Esophagus mucosa (tissue), 1 donor: ENCODE results near the gene DGKH. TPM values are rescaled to one million over a fixed set of nuclear protein-coding genes. Genes with fewer than 3 reads are reported as not detected.
"Not testable (repeated sequence)": the region's sequence is repeated elsewhere in the genome, so short reads cannot be mapped to it uniquely, and the experiment has no call there.

Experiments used
- ATAC-seq: fragments of 200-7000 bp; cut with Tn5 transposase; one replicate; pipeline ENCODE4 v1.9.1; 2020
- total RNA-seq: library from RNA; stranded (reverse); gene quantifications from one replicate; pipeline ENCODE4 v1.2.4, GENCODE V29; 2023
- donor health status: DM: yes; HTN: yes; CAD: no.

DGKH gene
- total RNA-seq, 1 donor from 2014 or later = 15.9 TPM

DNA sequence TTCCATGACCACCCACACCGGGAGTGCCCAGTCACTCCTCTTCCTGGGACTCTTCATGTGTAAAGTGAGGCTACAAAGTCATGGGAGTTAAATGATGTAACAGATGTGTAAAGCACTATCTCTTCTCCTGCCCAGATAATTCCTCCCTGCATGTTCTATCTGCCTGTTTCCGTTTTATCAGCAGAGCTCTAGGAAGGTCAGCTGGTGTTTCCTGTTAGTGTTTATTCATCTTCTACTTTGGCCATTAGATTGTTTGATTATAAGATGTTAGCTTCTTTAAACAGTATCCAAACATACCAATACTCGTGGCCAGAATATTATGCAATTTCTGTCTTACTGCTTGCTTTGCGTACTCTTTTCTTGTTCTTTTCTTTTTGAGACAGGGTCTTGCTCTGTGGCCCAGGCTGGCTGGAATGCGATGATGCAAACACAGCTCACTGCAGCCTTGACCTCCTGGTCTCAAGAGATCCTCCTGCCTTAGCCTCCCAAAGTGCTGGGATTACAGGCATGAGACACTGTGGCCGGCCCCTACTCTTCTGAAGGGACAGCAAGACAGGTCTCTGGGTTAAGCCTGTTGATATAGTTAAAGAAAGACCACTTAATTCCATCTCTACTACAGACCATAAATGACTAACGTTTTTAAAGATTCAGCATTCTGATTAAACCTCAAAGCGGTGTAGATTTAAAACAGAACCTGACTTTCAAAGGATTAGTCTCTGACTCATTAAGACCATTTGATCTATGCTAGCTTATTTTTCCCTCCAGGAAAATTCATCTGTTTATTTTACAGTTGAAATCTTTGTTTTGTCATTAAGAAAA is 126.1 kb downstream of the DGKH start:
- ATAC-seq = peak; percentile 22

DNA sequence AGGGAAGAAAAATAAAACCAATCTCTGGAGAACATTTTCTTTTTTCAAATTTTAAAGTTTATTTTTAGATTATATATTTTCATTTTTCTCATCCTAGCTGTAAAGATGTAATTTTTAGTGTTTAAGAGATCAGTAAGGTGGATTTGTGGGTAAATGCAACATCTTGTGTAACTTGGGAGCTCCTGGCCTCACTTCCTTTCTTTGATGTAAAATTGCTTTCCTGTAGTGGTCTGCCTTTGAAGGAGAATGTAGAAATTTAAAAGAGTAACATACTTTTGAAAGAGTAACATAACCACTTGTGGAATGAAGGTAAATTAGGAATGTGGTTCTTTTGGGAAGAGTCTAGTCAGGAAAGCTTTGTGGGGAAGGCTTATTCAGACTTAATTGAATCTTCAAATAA is 127.8 kb downstream of the DGKH start:
- no peak for ATAC-seq

DNA sequence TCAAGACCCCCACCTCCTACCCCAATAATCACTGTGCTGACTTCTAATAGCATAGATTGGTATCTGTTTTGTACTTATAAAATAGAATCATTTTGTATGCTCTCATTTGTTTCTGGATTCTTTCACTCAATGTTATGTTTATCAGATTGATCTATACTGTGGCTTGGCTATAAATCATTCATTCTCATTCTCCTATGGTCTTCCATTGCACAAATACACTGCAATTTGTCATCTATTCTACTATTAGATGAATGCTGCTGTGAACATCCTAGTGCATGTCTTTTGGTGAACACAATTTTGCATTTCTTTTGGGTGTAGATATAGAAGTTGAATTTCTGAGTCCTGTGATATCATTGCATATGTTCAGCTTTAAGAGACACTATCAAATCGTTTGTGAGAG is 128.7 kb downstream of the DGKH start:
- ATAC-seq = no peak

DNA sequence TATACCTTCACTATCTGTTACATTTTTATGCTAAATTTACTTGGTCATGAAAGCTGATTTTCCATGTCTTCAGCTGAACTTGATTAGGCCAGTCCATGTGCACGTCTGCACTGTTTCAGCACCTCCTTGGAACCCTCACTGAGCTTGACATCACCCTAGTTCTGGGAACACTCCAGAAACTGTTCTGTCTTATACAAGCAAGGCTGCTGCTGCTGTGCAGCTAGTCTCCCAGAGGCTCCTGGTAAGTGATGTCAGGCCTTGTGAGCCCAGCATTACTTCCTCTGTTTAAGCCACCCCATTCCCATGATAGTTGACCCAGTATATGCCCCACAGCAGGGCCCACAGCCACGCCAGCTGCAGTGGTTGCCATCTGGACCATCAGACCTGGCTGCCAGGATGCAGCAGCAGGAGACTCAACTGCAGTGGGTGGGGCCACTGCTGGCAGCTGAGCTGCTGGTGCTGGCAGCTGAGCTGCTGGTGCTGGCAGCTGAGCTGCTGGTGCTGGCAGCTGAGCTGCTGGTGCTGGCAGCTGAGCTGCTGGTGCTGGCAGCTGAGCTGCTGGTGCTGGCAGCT is 133.0 kb downstream of the DGKH start:
- ATAC-seq = no peak

DNA sequence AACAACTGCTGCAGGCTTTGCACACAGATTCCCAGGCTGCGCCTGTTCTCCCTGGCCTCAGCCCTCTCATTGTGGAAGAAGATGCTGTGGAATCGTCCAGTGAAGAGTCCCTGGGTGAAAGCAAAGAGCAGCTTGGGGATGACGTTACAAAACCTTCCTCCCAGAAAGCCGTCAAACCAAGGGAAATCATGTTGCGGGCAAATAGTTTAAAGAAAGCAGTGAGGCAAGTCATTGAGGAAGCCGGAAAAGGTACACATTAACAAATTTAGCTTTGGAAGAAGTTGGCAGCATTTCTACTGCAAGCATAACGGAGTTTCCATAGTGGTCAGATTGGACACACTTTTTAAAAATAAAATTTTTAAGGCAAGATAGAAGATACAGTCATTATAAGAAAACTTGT is 140.6 kb downstream of the DGKH start:
- ATAC-seq = no peak

DNA sequence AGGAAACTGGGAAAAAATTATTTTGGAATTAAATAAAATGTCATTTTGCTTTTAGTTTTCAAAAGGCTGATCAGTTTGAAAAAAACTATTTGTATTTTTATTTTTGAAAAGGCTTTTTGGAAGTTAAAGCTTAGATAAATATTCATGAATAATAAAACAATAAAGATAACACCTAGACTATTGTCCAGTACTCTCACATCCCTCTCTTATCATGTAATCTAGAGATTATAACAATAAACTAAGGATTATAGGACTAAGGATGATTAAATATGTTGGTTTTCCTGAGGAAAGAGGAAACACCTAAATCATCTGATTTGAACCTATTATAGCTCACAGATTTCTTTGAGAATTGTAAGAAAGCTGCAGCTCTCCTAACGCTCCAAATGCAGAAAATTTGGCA is 142.1 kb downstream of the DGKH start:
- no peak for ATAC-seq

DNA sequence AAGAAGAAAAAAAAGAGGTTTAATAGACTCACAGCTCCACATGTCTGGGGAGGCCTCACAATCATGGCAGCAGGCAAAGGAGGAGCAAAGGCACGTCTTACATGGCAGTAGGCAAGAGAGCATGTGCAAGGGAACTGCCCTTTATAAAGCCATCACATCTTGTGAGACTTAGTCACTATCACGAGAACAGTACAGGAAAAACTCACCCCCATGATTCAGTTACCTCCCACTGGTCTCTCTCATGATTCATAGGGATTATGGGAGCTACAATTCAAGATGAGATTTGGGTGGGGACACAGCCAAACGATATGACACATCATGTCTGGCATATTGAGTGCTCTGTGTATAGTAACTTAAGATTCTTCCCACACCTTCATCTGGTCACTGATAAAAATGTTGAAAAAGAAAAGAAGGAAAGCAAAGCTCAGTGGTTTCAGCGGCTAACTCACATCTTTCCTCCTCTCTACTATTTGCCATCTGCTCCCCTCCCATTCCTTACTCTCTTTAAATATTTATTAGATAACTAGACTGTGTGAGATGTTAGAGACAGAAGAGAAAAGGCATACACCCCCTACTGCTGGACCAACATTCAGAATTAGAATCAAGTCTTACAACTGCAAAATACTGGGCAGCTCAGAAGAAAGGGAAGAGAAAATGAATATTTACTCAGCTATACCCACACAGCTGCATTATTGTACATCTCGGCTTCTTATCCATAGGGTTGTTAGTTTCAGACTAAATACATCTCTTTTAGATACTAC is 163.4 kb downstream of the DGKH start:
- ATAC-seq = peak; percentile 82

DNA sequence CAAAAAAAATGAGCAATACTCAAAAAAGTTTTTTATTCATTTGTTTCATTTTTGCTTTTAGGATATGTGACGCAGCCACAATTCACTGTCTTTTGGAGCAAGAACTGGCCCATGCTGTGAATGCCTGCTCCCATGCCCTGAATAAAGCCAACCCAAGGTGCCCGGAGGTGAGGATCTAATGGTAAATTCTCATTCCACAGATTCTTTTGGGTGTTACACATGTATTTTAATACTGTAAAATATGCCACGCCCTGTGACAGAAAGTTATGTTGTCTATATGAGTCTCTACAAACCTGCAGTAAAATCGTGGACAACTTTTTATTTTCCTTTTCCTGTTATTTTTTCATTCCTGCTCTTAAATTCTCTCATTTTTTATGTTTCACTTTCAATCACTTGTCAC is 166.0 kb downstream of the DGKH start:
- no peak for ATAC-seq

DNA sequence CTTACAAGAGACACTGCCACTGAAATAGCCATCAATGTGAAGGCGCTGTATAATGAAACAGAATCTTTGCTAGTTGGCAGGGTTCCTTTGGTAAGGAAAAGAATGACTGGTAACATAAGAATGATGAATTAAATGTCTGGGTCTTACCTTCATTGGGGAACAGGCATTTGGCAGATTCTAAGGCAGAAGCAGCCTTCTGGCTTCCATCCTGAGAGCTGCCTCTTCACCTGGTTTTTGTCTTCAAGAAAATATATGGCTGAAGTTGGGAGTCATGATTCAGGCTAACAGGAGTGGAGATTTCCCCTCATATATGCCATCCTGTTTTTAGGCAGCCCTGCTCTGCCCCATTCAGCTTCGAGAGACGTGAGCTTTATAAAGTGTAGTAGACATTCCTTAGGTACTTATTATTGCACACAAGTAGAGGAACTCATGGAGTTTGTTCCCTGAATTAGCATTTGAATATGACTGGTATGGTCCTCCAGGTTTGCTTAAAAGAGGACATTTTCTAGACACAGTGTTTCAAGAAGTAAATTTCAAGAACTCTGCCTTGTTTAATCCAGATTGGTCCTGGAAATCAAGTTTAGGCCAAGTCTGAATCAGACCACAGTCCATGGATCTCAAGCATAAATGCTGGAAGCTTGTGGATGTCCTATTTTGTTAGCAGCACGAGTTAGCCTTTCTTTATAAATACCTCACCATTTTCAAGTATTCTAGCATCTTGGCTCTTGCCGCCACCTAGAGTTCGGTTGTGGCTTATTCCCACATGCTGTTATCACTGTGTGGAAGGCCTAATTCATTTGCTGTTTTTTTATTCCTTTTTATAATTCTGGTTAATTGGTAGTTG is 167.4 kb downstream of the DGKH start:
- no peak for ATAC-seq

DNA sequence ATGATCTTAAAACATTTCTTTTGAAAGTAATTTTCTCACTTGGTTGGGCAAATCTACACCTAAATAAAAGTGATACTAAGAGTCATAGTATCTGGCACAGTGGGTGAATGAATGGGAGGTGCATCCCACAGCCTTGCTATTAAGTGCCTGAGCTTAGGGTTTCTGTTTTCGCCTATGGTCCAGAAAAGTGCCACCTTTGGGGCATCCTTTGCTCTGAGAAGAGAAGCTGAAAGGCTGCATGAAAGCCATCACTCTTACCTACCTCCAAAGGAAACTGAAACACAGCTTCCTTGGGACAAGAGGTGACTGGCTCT is 167.9 kb downstream of the DGKH start:
- no peak for ATAC-seq

DNA sequence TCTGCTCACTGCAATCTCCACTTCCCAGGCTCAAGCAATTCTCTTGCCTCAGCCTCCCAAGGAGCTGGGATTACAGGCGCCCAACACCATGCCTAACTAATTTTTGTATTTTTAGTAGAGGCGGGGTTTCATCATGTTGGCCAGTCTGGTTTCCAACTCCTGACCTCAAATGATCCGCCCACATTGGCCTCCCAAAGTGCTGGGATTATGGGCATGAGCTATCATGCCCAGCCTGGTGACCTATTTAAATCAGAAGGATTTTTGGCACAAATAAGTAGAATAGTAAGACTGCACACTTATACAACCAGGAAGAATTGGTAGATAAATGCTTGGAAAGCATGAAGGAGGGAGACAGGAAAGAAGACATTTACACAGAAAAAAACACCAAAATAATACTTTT is 170.1 kb downstream of the DGKH start:
- ATAC-seq = peak; percentile 59

DNA sequence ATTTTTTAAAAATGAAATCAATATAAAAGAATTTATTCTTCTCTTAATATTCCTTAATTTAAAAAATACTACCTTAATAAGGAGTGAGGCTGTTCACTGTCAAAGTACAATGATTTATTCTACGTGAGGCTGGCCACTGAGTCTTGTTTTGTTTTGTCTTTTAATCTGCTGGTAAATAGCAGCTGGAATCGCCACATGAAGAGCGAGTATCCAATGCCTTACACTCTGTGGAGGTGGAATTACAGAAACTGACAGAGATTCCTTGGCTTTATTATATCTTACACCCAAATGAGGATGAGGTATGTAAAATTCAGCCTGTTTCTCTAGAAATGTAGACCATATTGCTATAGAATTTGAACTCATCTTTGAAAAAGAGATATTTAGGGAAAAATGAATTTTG is 170.6 kb downstream of the DGKH start:
- ATAC-seq = no peak

DNA sequence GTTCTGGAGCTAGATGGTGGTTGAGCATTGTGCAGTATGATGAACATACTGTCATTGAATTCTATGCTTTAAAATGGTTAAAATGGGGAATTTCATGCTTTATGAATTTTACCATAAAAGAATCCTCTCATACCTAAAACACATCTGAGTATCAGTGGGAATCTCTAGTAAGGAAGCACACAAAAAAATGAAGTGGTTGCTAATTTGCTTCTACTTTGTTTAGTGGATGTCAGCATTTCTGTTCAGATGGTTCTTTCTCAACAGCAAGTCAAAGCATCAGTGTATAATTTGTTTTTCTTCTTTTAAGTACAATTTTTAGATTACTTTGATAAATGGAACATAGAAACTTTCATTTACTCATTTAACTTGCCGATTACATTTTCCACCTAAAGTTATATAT is 171.4 kb downstream of the DGKH start:
- no peak for ATAC-seq

DNA sequence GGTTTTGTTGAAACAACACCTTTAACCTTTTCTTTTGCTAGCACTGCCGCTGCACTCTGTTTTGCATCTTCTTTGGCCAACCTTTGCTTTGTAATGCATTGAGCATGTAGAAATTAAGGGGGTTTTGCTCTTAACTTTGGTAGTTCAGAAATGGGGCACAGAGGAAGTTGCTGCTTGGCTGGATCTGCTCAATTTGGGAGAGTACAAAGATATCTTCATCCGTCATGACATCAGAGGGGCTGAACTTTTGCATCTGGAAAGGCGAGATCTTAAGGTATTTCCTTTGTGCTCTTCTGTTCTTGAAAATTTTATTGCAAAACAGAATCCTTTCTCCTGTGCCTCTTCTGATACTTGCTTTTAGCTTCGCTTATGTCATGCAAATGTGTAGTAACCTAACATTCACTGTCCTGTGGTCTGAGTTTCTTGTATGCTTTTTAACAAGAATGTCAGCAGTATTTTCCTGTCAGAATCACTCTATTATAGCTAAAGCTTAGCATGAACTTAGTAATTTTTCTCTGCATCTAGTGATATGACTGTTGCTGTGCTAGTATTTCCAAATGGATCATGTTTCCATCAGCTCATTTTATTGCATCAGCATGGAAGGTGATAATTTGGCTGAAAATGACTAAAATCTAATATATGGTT is 172.8 kb downstream of the DGKH start:
- no peak for ATAC-seq

DNA sequence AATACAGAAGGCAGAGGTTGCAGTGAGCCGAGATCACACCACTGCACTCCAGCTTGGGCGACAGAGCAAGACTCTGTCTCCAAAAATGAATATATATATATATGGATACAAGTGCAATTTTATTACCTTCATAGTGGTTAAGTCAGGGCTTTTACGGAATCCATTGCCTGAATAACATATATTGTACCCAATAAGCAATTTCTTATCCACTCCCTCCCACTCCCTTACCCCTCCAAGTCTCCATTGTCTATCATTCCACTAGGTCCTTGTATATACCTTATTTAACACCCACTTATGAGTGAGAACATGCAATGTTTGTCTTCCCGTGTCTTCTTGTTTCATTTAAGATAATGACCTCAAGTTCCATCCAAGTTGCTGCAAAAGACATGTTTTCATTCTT is 175.2 kb downstream of the DGKH start:
- ATAC-seq = no peak

DNA sequence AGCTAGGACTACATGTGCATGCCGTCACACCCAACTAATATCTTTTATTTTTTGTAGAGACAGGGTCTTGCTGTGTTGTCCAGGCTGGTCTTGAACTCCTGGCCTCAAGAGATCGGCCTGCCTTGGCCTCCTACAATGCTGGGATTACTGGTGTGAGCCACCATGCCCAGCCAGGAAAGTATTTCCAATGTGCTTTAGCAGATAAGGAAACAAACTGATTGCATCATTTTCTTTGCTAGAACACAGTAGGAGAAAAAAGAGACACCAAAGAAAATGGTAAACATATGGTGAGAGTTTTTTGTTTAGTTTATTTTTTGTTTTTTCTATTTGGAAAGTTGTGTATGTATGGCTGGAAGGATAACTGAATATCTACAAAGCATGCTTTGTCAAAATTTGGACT is 176.6 kb downstream of the DGKH start:
- ATAC-seq = no peak

DNA sequence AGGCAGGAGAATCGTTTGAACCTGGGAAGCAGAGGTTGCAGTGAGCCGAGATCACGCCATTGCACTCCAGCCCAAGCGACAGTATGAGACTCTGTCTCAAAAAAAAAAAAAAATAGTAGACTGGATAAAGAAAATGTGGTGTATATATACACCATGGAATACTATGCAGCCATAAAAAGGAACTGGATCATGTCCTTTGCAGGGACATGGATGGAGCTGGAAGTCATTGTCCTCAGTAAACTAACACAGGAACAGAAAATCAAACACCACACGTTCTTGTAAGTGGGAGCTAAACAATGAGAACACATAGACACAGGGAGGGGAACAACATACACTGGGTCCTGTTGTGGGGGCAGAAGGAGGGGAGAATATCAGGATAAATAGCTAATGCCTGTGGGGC is 178.3 kb downstream of the DGKH start:
- ATAC-seq = not testable (repeated sequence)

DNA sequence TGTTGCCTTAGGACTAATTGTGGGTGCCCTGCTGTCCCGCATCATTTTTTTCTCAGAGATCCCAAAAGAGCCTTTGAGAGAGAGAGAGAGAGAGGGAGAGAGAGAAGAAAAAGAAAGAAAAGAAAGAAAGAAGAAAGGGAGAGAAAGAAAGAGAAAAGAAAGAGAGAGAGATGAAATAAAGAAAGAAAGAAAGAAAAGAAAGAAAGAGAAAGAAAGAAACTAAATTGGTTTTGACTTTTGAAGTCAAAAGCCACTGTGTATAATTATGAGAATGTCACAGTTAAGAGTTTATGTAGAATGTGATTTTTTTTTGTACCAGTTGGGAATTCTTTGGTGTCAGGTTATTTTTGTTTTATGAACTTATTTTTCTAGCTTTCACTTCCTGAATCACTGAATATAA is 180.1 kb downstream of the DGKH start:
- ATAC-seq = no peak

DNA sequence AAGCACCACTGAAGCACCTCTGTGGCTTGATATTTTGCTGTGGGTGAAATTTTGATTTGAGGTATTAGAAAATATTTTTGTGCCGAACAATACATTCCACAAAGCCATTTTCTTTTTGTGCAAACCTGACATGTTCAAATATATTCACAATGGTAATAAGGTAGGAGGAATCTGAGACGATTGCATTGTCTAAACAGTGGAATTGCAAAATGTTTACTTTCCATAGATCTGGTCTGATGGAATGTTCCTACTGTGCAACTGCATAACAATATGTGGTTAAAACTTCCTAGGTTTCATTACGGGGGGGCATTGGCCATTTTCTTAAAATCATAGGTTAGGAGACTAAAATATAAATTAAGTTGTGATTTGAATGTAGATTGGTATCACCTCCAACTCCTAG is 180.8 kb downstream of the DGKH start:
- no peak for ATAC-seq

DNA sequence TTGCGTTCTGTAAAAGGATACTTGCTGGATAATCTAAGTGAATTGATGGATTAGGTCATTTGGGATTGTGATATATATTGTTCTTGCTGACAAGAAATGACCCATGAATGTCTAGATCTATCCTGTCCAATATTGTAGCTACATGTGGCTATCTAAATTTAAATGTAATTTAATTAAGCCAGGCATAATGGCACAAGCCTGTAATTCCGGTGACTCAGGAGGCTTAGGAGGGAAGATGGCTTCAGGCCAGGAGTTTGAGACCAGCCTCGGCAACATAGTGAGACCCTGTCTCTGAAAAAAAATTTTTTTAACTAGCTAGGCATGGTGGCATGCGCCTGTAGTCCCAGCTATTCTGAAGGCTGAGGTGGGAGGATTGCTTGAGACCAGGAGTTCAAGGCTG is 184.2 kb downstream of the DGKH start:
- no peak for ATAC-seq

DNA sequence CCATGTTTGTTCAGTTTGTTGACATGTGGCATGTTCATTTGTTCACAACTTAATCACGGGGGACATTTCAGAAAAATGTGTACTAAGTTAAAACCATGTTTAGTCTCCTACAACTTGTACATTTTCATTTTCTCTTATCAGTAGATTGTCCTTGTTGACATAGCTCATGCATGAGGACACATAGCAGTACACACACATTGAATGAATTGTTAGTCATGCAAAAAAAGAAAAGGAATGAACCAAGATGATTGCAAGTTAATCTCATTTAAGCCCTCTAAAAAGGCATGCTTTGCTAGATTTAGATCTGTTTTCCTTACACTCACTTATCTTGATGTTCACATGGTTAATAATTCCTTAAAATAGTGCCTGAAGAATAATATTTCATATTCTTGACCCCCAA is 185.3 kb downstream of the DGKH start:
- ATAC-seq = no peak

DNA sequence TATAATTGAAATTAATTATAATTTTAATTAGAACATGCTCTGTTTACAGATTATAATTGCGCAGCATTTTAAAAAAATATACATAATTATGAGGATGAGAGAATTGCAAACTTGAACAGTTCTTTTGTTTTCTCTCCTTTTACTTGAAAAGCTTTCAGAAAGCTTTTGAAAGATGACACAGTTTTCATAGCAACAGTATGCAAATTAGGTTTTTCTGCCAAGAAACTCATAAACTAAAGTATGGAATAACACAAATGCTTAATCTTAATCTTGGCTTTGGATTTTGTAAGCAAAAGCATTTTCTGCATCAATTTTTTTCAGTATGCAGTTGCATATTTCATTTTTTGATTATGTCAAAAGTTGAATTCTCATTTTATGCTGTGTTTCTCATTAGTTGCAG is 190.7 kb downstream of the DGKH start:
- no peak for ATAC-seq

DNA sequence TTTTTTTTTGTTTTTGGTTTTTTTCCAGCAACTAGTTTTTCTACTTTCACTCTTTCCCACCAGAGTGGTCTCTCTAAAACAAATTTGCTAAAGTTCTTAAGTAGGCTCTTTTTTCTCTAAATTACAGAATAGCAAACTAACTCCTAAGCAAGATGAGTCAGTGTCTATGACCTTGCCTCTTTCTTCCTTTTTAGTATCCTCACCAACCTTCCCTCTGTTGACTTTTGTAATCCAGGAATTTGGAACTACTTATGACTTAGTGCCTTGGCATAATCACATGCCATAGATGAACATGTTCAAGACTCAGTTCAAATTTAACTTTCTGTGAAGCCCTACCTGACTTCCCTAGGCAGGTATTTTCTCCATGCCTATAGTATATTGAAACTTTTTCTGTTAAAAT is 191.2 kb downstream of the DGKH start:
- no peak for ATAC-seq
